K562 (cell line): ENCODE results near the gene LRRC74B. TPM values are rescaled to one million over a fixed set of nuclear protein-coding genes. Genes with fewer than 3 reads are reported as not detected.

Source experiments
- ATAC-seq: fragments of 200-7000 bp; cut with Tn5 transposase; 3 replicates; pipeline ENCODE4 v1.9.1; 2020; ENCODE audit warnings: moderate library complexity
- BruUV-seq: library from RNA; stranded (reverse); fragments of 400-500 nt; replicated peaks from 2 replicates; lab custom pipeline; 2021; lab: Mats Ljungman, UMichigan
- CTCF ChIA-PET: fragments of 300-600 bp; formaldehyde crosslinking; extraction: SDS; loops from one replicate; lab custom pipeline; 2021; ENCODE audit warnings: low intra/inter-chr PET ratio; lab: Yijun Ruan, JAX
- POLR2A ChIA-PET: fragments of 300-600, 350-650 bp; sonication (Branson Sonifier 250); formaldehyde crosslinking; extraction: SDS; loops from one replicate; lab custom pipeline; 2021; ENCODE audit warnings: antibody characterized with exemption, inconsistent platforms; lab: Yijun Ruan, JAX
- DNase-seq, 4 experiments: peaks; one replicate each; pipeline versions ENCODE4 v3.0.0 to v3.0.0-alpha.2; 2011 to 2018; ENCODE audit warnings: low spot score in 3 of 4, mixed read lengths in 3 of 4; ENCODE audit errors: extremely low read depth in 1 of 4
- FAIRE-seq: peaks from 2 replicates; lab custom pipeline; 2011; peaks lifted over from hg19 to GRCh38; lab: Jason Lieb, UNC
- H2AFZ ChIP-seq: 2 replicates; pipeline ENCODE4 v1.6.0; 2011; ENCODE audit warnings: low read depth, low read length, control low read depth, inconsistent platforms
- H3K27ac ChIP-seq: fragments of 200-600 bp; 3 replicates; pipeline ENCODE4 v1.8.0; 2011; ENCODE audit warnings: low read depth, mild to moderate bottlenecking, control low read depth, inconsistent platforms, low read length, moderate library complexity, mixed read lengths; ENCODE audit errors: extremely low read depth
- H3K27me3 ChIP-seq, 2 experiments: fragments of 300-600 bp in 1 of 2; 2 replicates in 1 of 2; 3 replicates in 1 of 2; pipeline versions ENCODE4 v1.6.0 to v1.8.0; 2011; ENCODE audit warnings: inconsistent platforms in 2 of 2, low read length in 2 of 2, mild to moderate bottlenecking in 1 of 2, mixed read lengths in 1 of 2, moderate library complexity in 1 of 2; ENCODE audit not compliant: control insufficient read depth in 2 of 2, insufficient read depth in 2 of 2
- H3K36me3 ChIP-seq: fragments of 300-600 bp; 3 replicates; pipeline ENCODE4 v1.8.0; 2011; ENCODE audit warnings: mild to moderate bottlenecking, low read length, inconsistent platforms; ENCODE audit not compliant: control insufficient read depth, insufficient read depth
- H3K4me1 ChIP-seq, 2 experiments: fragments of 200-600 bp in 1 of 2; replicated peaks in 1 of 2; 2 replicates in 1 of 2; 3 replicates in 1 of 2; pipeline versions ENCODE4 v1.5.1 to v1.8.0; 2011; ENCODE audit warnings: inconsistent platforms in 2 of 2, low read length in 2 of 2, mild to moderate bottlenecking in 1 of 2, mixed read lengths in 1 of 2, moderate library complexity in 1 of 2; ENCODE audit not compliant: control insufficient read depth in 2 of 2, insufficient read depth in 2 of 2
- H3K4me2 ChIP-seq: 2 replicates; pipeline ENCODE4 v1.6.1; 2011; ENCODE audit warnings: low read length, control low read depth, inconsistent platforms, mixed read lengths; ENCODE audit not compliant: insufficient read depth
- H3K4me3 ChIP-seq: fragments of 200-600 bp; sonication (generic), shearing (Covaris generic); 2 replicates; pipeline ENCODE4 v1.5.1; 2016; ENCODE audit warnings: control low read depth, inconsistent platforms
- H3K79me2 ChIP-seq: fragments of 200-600 bp; 3 replicates; pipeline ENCODE4 v1.8.0; 2011; ENCODE audit warnings: low read length, inconsistent platforms; ENCODE audit not compliant: control insufficient read depth, insufficient read depth
- H3K9ac ChIP-seq, 2 experiments: 2 replicates each; pipeline versions ENCODE4 v1.6.0 to v1.6.1; 2011; ENCODE audit warnings: low read depth in 2 of 2, low read length in 2 of 2, control low read depth in 1 of 2, inconsistent platforms in 1 of 2, mild to moderate bottlenecking in 1 of 2, mixed read lengths in 1 of 2; ENCODE audit not compliant: insufficient read depth in 1 of 2
- H3K9me1 ChIP-seq: one replicate; pipeline ENCODE4 v1.6.0; 2011; ENCODE audit warnings: inconsistent platforms, mild to moderate bottlenecking, low read length, moderate library complexity; ENCODE audit not compliant: control insufficient read depth, insufficient read depth
- H3K9me3 ChIP-seq: replicated peaks from 2 replicates; pipeline ENCODE4 v1.5.1; 2011; ENCODE audit warnings: low read depth, low read length, inconsistent platforms; ENCODE audit not compliant: control insufficient read depth, insufficient read depth
- H4K20me1 ChIP-seq: replicated peaks from 2 replicates; pipeline ENCODE4 v1.6.1; 2011; ENCODE audit warnings: low read length, inconsistent platforms, mixed read lengths; ENCODE audit not compliant: control insufficient read depth, insufficient read depth
- ATF1 ChIP-seq, 2 experiments: fragments of 450-650 bp in 1 of 2; IDR thresholded peaks; 2 replicates each; pipeline ENCODE4 v1.6.1; 2016; ENCODE audit warnings: missing compliant biosample characterization in 1 of 2, missing genetic modification characterization in 1 of 2
- MCM7 ChIP-seq, 2 experiments: fragments of 450-650 bp; IDR thresholded peaks; 2 replicates each; pipeline ENCODE4 v1.6.1; 2016 to 2018
- NCOR1 ChIP-seq: fragments of 450-650 bp; IDR thresholded peaks from 2 replicates; pipeline ENCODE4 v1.6.1; 2016; ENCODE audit warnings: mild to moderate bottlenecking, moderate library complexity
- NONO ChIP-seq, 2 experiments: fragments of 200-400 bp in 1 of 2; fragments of 450-650 bp in 1 of 2; formaldehyde crosslinking in 1 of 2; IDR thresholded peaks; 2 replicates each; pipeline ENCODE4 v1.6.1; 2017; ENCODE audit warnings: low read depth in 2 of 2, mild to moderate bottlenecking in 2 of 2, moderate library complexity in 2 of 2, low read length in 1 of 2
- NRF1 ChIP-seq, 2 experiments: fragments of 450-650 bp; IDR thresholded peaks in 1 of 2; conservative IDR thresholded peaks in 1 of 2; 2 replicates each; pipeline ENCODE4 v1.6.1; 2014; ENCODE audit warnings: mild to moderate bottlenecking in 2 of 2
- SMC3 ChIP-seq: conservative IDR thresholded peaks from 2 replicates; pipeline ENCODE4 v1.6.1; 2011; ENCODE audit warnings: low read depth, low read length, improper control_type of control experiment; ENCODE audit not compliant: insufficient read depth
- TEAD1 ChIP-seq, 2 experiments: fragments of 450-650 bp in 1 of 2; sonication (generic) in 1 of 2; formaldehyde crosslinking; IDR thresholded peaks; 2 replicates each; pipeline versions ENCODE4 v1.4.0 to v1.8.0; 2020 to 2022; ENCODE audit warnings: mild to moderate bottlenecking in 2 of 2, missing genetic modification reagents in 1 of 2
- ZNF75A ChIP-seq: fragments of 450-650 bp; formaldehyde crosslinking; IDR thresholded peaks from 2 replicates; pipeline ENCODE4 v1.4.0; 2020; ENCODE audit warnings: mild to moderate bottlenecking
- WGBS: fragments of 100-300 bp; shearing (Covaris generic); methylation state at CpG from one replicate; pipeline ENCODE4 v1.1.6; 2016; ENCODE audit warnings: low coverage, mixed read lengths; ENCODE audit not compliant: insufficient coverage; ENCODE audit errors: missing lambda C conversion rate; 5-methylcytosine and 5-hydroxymethylcytosine counted together
- in situ Hi-C: fragments of 300-500 bp; cut with MboI; formaldehyde crosslinking; loops from 4 replicates; pipeline ENCODE4 v1.15.0; 2018; ENCODE audit warnings: inconsistent platforms, mixed read lengths
- intact Hi-C: fragments of 100-400 bp; cut with micrococcal nuclease; formaldehyde crosslinking; loops from 2 replicates; pipeline ENCODE4 v1.14.2; 2022
- polyA plus RNA-seq, 8 experiments: library from polyadenylated mRNA; depleted of rRNA in 4 of 8; stranded (reverse) in 5 of 8; unstranded in 3 of 8; fragments of >200 nt; fragmentation: Nextera tagmentation in 2 of 8; fragmentation: Illumina TruSeq in 1 of 8; extraction: Ambion mirVana in 2 of 8; extraction: Trizol in 1 of 8; gene quantifications; 2 replicates each; pipeline versions ENCODE4 v1.2.1 to v1.2.3, GENCODE V29; 2011 to 2014; ENCODE audit warnings: inconsistent platforms in 1 of 8, missing spikeins in 1 of 8
- total RNA-seq, 7 experiments: library from RNA; depleted of rRNA in 6 of 7; stranded (reverse); fragments of >200 nt in 6 of 7; fragmentation: Illumina TruSeq in 2 of 7; extraction: Trizol in 2 of 7; gene quantifications; 2 replicates each; pipeline versions ENCODE4 v1.2.1 to v1.2.3, GENCODE V29; 2011 to 2021; ENCODE audit warnings: low replicate concordance in 1 of 7
- TF ChIP-seq, protein P1 (sequence below): fragments of 450-650 bp; formaldehyde crosslinking; conservative IDR thresholded peaks from 2 replicates; pipeline ENCODE4 v1.4.0; 2022; ENCODE audit warnings: mild to moderate bottlenecking, missing genetic modification characterization
- TF ChIP-seq, protein P2 (sequence below): sonication (generic); formaldehyde crosslinking; IDR thresholded peaks from 2 replicates; pipeline ENCODE4 v1.8.0; 2022; ENCODE audit warnings: mild to moderate bottlenecking, missing genetic modification reagents
- TF ChIP-seq, protein P3 (sequence below): fragments of 450-650 bp; IDR thresholded peaks from 2 replicates; pipeline ENCODE4 v1.6.1; 2016; ENCODE audit warnings: mild to moderate bottlenecking

Gene LRRC74B
- total and polyA plus RNA-seq, 9 of the 15 experiments (the other 6 are each of a cell fraction or from before 2014, with no cell fraction given) = not detected

GRCh38 chr22:21077884-21078508, 32.2 kb downstream of the LRRC74B start (continued):
- TF ChIP-seq, protein P1, sequence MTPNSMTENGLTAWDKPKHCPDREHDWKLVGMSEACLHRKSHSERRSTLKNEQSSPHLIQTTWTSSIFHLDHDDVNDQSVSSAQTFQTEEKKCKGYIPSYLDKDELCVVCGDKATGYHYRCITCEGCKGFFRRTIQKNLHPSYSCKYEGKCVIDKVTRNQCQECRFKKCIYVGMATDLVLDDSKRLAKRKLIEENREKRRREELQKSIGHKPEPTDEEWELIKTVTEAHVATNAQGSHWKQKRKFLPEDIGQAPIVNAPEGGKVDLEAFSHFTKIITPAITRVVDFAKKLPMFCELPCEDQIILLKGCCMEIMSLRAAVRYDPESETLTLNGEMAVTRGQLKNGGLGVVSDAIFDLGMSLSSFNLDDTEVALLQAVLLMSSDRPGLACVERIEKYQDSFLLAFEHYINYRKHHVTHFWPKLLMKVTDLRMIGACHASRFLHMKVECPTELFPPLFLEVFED (CRISPR knock-in tag) = 0 out of 2 replicates have a peak, but pooled peaks have one; percentile 26
- no peak for TF ChIP-seq ZNF75A
- no peak for TF ChIP-seq NONO (IDR thresholded peaks at IDR 0.05; ENCODE audit: low read depth in 2 of 2, low read length in 1 of 2)

DNA sequence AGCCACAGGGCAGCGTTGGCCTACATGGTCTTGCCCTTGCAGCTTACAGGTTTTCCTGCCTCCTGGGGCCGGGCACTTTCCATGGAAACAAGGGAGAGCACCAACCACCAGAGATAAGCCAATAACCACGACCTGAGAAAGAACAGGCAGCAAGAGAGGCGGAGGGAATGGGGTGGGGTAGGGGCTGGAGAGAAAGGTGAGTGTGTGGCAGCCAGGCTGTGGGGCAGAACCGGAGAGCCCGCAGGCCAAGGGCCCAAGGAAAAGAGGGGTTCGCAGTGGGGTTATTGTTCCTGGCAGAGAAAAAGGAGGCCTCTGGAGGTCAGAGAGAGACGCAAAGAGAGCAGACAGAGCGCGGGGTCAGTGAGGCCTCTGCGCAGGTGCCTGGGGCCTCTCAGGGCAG, 33.2 kb downstream of the LRRC74B start:
- in situ Hi-C loops (no loop called here), intact Hi-C loops (no loop called here)
- ATAC-seq = no peak; the same call in 1 of the 3 replicates
- no peak overlapping the region for H3K4me2 ChIP-seq
- no peaks in the 10 kb centered on the region for H3K9me1 ChIP-seq
- POLR2A ChIA-PET = interaction anchor here (0.6 to 1.2 kb wide), 3 partner anchors 10 to 594 kb away, joined by 3 to 6 read pairs (median 4); no protein-coding TSS in a partner anchor
- peak in 1 of 4 experiments; percentile 42 for DNase-seq
- H3K4me3 ChIP-seq = no peak overlapping the region
- 21% methylated on average over 11 of the region's 11 CpGs for WGBS
- TF ChIP-seq NRF1 (conservative IDR thresholded peaks at IDR 0.05 in 1 of 2, IDR thresholded peaks at IDR 0.05 in 1 of 2) (no peak; a peak in 1 of 4 replicates), ATF1 (CRISPR knock-in tag; IDR thresholded peaks at IDR 0.05) (no peak), ATF1 (tag; IDR thresholded peaks at IDR 0.05) (no peak), MCM7 (IDR thresholded peaks at IDR 0.05) (0 out of 4 replicates have a peak, but pooled peaks of 1 of the 2 experiments have one; percentile 10), NCOR1 (no peak), SMC3 (0 out of 2 replicates have a peak, but pooled peaks have one; percentile 4), TEAD1 (CRISPR knock-in tag; IDR thresholded peaks at IDR 0.05) (0 out of 4 replicates have a peak, but pooled peaks of 1 of the 2 experiments have one; percentile 44)
- TF ChIP-seq, protein P2, sequence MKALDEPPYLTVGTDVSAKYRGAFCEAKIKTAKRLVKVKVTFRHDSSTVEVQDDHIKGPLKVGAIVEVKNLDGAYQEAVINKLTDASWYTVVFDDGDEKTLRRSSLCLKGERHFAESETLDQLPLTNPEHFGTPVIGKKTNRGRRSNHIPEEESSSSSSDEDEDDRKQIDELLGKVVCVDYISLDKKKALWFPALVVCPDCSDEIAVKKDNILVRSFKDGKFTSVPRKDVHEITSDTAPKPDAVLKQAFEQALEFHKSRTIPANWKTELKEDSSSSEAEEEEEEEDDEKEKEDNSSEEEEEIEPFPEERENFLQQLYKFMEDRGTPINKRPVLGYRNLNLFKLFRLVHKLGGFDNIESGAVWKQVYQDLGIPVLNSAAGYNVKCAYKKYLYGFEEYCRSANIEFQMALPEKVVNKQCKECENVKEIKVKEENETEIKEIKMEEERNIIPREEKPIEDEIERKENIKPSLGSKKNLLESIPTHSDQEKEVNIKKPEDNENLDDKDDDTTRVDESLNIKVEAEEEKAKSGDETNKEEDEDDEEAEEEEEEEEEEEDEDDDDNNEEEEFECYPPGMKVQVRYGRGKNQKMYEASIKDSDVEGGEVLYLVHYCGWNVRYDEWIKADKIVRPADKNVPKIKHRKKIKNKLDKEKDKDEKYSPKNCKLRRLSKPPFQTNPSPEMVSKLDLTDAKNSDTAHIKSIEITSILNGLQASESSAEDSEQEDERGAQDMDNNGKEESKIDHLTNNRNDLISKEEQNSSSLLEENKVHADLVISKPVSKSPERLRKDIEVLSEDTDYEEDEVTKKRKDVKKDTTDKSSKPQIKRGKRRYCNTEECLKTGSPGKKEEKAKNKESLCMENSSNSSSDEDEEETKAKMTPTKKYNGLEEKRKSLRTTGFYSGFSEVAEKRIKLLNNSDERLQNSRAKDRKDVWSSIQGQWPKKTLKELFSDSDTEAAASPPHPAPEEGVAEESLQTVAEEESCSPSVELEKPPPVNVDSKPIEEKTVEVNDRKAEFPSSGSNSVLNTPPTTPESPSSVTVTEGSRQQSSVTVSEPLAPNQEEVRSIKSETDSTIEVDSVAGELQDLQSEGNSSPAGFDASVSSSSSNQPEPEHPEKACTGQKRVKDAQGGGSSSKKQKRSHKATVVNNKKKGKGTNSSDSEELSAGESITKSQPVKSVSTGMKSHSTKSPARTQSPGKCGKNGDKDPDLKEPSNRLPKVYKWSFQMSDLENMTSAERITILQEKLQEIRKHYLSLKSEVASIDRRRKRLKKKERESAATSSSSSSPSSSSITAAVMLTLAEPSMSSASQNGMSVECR = 0 out of 2 replicates have a peak, but pooled peaks have one; percentile 44
- TF ChIP-seq, protein P3, sequence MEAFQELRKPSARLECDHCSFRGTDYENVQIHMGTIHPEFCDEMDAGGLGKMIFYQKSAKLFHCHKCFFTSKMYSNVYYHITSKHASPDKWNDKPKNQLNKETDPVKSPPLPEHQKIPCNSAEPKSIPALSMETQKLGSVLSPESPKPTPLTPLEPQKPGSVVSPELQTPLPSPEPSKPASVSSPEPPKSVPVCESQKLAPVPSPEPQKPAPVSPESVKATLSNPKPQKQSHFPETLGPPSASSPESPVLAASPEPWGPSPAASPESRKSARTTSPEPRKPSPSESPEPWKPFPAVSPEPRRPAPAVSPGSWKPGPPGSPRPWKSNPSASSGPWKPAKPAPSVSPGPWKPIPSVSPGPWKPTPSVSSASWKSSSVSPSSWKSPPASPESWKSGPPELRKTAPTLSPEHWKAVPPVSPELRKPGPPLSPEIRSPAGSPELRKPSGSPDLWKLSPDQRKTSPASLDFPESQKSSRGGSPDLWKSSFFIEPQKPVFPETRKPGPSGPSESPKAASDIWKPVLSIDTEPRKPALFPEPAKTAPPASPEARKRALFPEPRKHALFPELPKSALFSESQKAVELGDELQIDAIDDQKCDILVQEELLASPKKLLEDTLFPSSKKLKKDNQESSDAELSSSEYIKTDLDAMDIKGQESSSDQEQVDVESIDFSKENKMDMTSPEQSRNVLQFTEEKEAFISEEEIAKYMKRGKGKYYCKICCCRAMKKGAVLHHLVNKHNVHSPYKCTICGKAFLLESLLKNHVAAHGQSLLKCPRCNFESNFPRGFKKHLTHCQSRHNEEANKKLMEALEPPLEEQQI = no peak
- TF ChIP-seq, all 486 proteins: peak for 4
- H3K9ac ChIP-seq = peak overlapping the region in 1 of 2 experiments; percentile 65; a peak in 1 of 4 replicates
- no peaks in the 10 kb centered on the region for H3K79me2 ChIP-seq
- H3K4me1 ChIP-seq = peaks cover 0 to 25% of the 10 kb centered on the region in 2 experiments; a peak in 2 of 5 replicates
- H2AFZ ChIP-seq = no peak overlapping the region
- H3K27me3 ChIP-seq = peaks cover 57 to 71% of the 10 kb centered on the region in 2 experiments
- H4K20me1 ChIP-seq = peaks cover 9% of the 10 kb centered on the region
- H3K27ac ChIP-seq = no peak overlapping the region
- FAIRE-seq = no peak
- H3K36me3 ChIP-seq = no peaks in the 10 kb centered on the region
- H3K9me3 ChIP-seq = no peaks in the 10 kb centered on the region
- no TSS peak for BruUV-seq
- CTCF ChIA-PET = no interaction called here
